GM19397 (cell line): ENCODE results near the gene EIF4E.
"Not testable (repeated sequence)": the region's sequence is repeated elsewhere in the genome, so short reads cannot be mapped to it uniquely, and the experiment has no call there.

ENCODE experiments used
- ATAC-seq: cut with Tn5 transposase; IDR thresholded peaks from one replicate; pipeline ENCODE4 v1.9.1; 2021; ENCODE audit warnings: mild to moderate bottlenecking, moderate library complexity; ENCODE audit not compliant: unreplicated experiment

EIF4E gene

DNA sequence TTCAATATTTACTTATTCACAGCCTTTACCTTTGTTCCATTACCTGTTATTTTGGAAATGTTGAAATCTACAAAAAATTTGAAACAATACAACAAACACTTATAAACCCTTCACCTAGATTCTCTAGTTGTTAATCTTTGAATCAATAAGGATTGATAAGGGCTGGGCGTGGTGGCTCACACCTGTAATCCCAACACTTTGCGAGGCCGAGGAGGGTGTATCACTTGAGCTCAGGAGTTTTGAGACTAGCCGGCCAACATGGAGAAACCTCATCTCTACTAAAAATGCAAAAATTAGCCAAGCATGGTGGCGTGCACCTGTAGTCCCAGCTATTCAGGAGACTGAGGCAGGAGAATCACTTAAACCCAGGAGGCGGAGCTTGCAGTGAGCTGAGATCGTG lies 5.9 kb upstream of the EIF4E start:
- not testable (repeated sequence) for ATAC-seq

DNA sequence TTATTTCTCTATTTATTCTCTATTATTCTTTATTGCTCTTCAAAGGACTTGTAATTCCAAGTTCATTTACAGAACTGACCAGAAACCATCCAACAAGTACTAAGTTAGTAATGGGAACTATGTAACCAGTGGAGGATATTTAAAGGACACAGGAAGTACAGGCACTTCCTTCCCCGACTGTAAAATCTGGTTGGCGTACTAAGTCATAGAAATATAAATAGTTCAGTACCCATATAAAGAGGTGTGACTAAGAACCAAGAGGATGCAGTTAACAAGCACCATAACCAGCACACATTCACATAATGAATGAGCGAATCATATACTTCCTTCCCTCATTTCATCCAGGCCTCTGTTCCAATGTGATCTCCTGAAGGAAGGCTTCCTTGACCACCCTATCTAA lies 3.6 kb upstream of the EIF4E start:
- ATAC-seq: no peak

DNA sequence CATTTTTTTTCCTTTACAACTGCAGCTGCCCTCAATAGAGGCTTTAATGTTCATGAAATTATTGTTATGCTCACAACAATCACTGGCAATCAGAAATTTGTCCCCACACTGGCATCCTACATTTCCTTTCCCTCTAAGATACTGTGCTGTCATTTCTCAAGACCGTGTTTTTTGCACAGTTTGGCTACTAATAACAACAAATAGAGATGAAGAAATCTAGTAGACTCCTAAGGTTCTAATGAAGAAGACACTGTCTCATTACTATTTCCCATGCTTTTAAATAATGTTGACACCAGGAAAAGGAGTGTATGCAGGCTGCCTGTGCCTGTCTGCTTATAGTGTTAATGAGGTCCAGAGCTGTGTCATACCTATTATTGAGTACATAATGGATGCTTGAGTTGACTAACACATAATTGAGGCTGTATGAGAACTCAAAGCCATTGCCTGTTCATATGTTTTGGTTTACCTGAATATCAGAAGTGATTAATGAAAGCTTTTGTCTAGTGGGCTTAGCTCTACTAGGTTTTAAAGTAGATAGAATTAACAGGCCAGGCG lies 1.5 kb upstream of the EIF4E start:
- ATAC-seq: no peak

DNA sequence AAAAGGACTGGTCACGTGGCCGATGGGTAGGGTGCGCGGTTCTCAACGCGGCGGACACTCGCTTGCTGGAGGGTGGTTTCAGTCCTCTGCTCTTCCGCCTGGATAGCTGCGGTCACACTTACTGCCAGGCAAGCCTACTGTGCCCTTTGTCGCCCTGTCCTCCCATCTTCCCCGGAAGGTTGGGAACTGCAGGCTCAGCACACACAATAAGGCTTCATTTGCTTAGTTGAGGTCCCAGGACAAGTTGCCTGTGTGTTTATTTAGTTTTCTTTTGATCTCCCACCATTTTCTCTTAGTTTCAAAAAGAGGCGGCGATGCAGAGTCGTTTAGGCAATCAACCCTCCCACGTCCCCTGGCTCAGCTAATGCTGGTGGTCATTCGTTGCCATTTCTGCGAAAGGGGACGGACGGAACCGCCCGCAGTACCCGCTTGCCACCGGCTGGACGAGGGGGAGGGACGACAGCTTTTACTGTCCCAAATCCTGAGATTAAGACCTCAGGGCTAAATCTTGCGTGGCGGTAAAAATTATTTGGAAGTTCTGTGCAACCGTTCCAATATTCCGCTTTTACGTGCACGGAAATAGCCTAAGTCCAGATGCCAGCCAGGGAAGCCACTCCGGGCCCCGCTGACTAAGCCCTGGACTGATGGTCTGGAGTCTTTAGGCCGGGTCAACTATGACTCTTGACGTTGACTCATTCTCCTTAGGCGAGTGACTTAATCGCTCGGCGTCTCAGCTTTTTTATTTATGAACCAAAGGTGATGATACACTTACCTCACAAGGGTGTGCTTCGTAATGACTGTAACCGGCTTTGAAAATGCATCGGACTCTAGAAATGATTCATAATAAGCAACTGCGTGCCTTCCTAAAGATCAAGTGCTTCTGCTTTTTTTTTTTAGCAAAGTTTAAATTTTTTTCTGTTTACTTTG lies 671 bp upstream of the EIF4E start:
- ATAC-seq: peak; percentile 29

DNA sequence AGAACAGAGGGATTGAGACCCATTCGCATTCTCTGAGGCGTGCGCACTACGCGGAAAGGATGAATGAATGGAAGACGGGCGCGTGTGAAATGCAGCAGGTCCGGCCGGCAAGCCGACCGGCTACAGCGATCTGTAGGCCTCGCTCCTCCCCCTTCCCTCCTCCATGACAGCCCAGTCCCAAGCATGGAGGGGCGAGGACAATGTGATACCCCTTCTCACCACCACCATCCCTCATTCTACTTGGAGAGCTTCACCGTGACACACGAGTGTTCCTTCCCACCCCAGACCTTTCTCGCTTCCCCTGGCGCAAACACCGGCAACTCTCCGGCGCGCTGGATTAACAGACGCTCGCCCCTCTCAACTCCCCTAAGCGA lies 815 bp downstream of the EIF4E start:
- ATAC-seq: peak; percentile 34

GRCh38 chr4:98926257-98926656 lies 2.7 kb downstream of the EIF4E start:
- ATAC-seq: not testable (repeated sequence)

DNA sequence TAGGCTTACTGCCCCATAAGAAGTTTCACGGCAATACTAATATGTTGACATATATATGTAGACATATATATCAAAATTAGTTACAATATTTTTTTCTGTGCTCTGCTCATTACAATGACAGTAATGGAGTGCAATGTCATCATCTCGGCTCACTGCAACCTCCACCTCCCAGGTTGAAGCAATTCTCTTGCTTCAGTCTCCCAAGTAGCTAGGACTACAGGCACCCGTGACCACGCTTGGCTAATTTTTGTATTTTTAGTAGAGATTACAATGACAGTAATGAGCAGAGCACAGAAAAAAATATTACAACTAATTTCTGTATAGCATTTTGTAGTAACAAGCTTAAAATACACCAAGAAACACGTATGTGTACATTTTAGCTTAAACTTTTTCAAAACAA lies 7.6 kb downstream of the EIF4E start:
- no peak for ATAC-seq

DNA sequence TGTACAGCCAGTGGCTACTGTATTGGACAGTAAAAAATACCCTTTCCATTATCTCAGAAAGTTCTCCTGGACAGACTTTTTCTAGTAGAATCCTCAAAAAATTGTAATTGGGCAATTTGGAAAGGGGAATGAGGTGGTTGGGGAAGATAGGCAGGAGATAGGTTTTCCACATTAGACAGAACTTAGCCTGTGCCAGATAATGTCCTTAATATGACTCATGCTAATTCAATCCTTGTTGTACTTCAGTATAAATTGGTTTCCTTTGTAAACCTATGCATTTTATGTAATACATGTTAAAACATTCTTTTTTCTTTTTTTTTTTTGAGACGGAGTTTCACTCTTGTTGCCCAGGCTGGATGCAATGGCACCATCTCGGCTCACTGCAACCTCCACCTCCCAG lies 8.9 kb downstream of the EIF4E start:
- no peak for ATAC-seq

GRCh38 chr4:98910728-98911127 lies 18.2 kb downstream of the EIF4E start:
- peak; percentile 54 for ATAC-seq

GRCh38 chr4:98909646-98910401 lies 19.1 kb downstream of the EIF4E start:
- ATAC-seq: no peak

GRCh38 chr4:98908703-98909262 lies 20.1 kb downstream of the EIF4E start:
- no peak for ATAC-seq

DNA sequence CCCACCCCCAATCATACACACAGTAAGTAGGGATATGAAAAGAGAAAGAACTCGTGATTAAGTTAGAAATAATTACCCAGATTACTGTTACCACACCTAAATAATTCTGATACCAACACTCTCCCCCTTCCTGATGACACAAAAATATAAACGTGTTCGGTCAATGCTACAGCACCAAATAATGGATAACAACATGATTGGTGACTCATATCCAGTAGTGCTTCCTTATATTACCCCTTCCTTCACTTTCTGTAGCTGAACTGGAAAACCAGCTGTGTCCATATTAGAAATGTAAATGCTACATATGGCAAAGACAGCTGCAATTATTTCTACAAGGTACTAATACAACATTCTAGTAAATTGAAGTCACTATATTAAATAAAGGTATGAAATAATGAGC lies 20.8 kb downstream of the EIF4E start:
- ATAC-seq: no peak

- no peak for ATAC-seq
Measured at GRCh38 chr4:98905839-98906238, 23.1 kb downstream of the EIF4E start.

- no peak for ATAC-seq
Measured at GRCh38 chr4:98905297-98905696, 23.6 kb downstream of the EIF4E start.

GRCh38 chr4:98903963-98904362 lies 25.0 kb downstream of the EIF4E start:
- ATAC-seq: no peak

GRCh38 chr4:98903561-98903960 lies 25.4 kb downstream of the EIF4E start:
- ATAC-seq: no peak

DNA sequence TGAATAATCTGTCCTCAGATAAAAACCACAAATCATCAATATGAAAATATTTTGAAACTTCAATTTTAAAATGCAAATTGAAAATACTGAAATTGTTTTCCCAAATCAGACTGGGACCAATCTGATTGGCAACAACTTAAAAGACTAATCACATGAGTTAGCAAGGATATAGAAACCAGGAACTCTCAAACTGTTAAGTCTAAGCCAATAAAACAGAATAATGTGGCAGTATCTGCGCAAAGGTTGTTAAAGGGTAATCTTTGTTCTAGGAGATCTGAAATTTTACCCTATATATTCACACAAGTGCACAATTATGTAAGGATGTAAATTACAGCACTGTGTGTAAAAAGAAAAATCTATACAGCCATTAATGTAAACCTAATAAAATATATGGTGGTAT lies 29.7 kb downstream of the EIF4E start:
- no peak for ATAC-seq

GRCh38 chr4:98891478-98892337 lies 37.2 kb downstream of the EIF4E start:
- no peak for ATAC-seq

GRCh38 chr4:98890702-98891455 lies 38.1 kb downstream of the EIF4E start:
- ATAC-seq: no peak

GRCh38 chr4:98887145-98887544 lies 41.8 kb downstream of the EIF4E start:
- no peak for ATAC-seq
